ENCODE data around the gene PLCL2.
A peak's percentile ranks its signal among the peaks of the same experiment; 100 is the strongest.

PLCL2 gene

DNA sequence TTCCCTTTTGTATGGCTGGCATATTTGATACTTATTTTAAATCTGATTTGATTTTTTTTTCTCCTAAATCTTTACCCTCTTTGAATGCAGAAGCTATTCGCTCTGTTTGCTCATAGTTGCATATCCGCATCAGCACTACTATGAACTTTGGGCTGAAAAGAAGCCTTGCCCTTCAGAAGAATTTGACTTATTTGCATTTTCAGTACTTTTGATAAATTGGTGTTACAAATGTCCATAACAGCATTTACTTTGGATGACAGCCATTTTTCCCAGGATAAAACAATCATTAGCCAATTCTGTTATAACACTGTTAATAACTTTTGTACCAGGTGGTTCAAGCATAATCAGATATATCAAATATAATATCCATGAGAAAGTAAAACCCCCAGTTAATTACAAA is 129.5 kb downstream of the PLCL2 start:
- no peak for DNase-seq

DNA sequence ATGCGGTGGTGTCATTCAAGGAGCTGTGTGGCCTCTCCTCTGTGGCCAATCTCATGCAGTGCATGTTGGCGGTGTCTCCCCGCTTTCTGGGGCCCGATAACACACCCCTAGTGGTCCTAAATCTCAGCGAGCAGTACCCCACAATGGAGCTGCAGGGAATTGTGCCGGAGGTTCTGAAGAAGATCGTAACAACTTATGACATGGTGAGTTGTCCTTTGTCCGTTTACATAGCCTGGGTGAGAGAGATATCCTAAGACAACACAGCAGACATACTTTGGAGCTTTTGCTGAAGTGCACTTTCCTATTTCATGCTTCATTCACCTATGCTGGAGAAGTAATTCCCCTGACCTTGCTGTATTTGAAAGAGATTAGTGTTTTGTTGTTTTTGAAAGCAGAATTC is 130.0 kb downstream of the PLCL2 start:
- DNase-seq = no peak

DNA sequence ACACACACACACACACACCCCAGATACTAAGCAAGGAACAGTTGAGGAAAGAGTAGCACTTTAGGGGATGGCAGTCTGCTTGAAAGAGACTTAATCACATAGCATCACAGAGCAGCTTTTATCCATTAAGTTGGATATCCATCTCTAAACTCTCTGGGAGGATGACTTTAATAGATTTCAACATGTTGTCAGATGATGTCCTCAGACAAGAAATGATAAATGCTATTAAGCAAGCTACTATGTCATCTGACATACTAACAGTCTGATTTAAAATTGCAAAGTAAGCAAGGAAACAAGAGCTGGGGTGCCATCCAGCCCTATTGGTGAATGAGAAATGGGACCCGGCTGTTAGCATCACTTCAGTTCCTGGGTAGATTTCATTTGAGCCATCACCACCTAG is 136.9 kb downstream of the PLCL2 start:
- no peak for DNase-seq

DNA sequence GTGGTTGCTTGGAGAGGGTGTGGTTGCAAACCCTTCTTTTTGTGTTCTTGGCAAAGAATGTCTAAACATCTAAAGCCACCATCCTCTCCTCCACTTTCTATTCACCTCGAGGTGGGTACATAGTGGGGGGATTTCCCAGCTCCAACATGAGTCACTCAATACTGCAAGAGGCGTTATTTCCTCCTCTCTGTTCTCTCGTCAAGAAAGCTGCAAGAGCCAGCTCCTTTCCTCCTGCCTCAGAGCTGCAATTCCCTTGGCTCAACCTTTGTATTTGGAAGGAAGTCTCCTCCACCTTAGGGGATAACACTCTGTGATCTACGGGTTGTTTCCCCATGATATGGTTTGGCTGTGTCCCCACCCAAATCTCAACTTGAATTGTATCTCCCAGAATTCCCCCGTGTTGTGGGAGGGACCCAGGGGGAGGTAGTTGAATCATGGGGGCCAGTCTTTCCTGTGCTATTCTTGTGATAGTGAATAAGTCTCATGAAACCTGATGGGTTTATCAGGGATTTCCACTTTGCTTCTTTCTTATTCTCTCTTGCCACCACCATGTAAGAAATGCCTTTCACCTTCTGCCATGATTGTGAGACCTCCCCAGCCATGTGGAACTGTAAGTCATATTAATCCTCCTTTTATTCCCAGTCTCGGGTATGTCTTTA is 138.4 kb downstream of the PLCL2 start:
- no peak for DNase-seq

DNA sequence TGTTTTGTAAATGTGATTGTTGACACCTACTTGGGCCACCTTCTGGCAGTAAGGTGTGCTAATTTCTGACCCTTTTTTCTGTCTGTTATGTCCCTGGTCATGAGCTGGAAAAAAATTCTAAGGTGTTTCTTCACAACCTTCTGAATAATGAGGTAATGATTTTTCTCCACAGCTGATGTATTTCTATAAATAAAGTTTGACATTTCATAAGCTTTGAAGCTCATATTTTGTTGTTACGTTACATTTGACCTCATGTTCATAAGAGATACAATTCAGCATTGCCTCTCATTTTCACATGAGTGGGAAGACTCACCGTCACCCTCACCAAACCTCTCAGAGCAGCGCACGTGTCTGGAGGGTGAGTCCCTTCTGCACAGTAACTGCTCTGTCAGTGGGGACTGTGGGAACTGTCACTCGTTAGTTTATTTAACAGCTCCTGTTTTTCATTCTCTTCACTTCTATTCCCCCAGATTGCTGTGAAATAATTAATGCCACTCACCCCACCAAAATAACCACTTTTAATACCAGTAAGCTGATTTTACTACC is 140.9 kb downstream of the PLCL2 start:
- DNase-seq = no peak

DNA sequence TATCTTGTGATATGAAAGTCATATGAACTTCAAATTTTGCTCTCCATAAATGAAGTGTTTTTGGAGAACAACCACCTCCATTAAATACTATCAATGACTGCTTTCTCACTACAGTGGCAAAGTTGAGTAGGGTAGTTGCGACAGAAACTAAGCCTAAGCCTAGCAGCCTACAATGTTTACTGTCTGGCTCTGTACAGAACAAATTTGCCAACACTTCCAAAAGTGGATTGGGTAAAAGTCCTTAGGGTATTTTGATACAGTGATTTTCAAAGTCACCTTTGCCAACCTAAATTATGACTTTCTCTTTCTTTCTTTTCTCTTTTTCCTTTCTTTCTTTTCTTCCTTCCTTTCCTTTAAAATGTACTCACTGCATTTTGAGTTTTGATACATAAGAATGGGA is 142.6 kb downstream of the PLCL2 start:
- DNase-seq = no peak

DNA sequence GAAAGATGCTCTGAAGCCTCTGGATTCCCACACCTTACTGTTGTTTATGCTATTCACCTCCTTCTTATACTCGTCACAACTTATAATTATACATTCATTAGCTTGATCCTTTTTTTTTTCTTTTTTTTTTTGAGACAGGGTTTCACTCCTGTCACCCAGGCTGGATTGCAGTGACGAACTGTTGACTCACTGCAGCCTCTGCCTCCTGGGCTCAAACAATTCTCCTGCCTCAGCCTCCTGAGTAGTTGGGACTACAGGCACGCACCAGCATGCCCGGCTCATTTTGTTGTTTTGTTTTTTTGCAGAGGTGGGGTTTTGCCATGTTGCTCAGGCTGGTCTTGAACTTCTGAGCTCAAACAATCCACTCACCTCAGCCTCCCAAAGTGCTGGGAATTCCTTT is 143.6 kb downstream of the PLCL2 start:
- no peak for DNase-seq

DNA sequence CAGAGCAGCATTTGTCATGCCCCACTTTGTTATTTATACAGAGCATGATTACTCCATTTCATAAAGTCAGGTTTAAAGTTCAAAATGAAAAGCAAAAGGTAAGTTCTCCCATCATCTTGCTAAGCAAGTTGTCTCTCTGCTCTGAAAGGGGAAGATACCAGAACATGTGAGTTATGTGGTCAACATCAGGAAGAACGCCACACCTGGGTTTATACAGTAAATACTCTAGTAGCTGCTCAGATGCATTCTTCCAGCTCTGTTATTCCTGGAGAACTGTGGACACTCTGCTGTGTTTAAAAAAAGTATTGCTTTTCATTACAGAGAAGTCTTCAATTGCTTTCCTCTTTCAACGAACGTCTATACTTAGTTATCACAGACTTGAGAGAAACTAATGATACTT is 145.7 kb downstream of the PLCL2 start:
- no peak for DNase-seq

DNA sequence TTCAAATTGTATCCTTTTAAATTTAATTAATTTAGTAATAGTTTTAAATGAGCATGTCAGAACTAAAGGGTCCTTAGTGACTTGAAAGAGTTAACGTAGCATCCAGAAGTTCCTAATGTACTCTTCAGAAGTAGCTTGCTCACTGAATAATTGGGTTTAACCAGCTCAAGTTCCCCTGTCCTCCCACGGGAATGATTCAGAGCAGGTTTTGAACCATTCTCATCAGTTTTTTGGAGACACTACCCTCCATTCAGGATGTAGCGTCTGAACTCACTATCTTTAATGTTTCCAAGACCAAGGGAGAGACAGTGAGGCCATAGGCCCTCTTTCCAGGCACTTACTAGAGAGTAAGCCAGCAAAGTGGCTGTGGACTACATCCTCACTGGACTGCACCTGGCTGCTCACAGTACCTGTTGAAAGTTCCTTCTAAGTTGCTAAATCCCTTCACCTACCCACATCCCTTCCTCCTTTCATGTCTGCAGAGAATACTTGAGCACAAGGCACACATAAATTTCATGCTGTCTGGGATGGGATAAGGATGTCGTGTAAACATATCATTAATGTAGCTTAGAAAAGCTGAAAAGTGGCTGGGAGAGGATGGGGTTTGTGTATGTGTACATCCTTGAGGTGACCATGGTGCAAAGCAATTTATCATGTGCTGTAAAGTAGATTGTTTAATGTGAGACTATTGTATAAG is 146.3 kb downstream of the PLCL2 start:
- DNase-seq = no peak

DNA sequence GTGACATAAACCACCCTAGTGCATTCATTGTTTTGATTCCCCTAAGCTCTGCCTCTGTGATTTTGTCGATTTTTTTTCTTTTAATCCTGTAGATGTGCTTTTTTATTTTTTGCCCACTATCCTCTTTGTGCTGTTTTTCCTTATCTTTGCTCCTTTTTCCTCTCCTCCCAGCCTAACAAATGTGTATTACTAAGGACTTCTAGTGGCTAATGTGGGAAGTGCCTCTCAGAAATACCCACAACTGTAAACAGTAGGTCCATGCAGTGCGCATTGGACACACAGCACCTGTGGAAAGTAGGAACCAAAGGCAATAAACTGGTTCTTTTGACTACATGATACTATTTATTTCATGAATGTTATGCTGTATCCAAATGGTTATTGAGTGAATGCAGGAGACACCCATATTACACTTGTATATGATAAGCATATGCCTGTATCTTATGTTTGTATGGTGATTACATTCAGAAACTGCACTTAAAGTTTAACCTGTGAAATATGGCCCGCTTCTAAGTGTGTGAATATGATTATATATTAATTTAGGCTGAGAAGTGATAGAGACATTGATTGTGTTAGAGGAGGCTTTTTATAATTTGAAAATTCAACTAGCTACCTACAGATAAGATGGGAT is 147.8 kb downstream of the PLCL2 start:
- peak; percentile 45 for DNase-seq

DNA sequence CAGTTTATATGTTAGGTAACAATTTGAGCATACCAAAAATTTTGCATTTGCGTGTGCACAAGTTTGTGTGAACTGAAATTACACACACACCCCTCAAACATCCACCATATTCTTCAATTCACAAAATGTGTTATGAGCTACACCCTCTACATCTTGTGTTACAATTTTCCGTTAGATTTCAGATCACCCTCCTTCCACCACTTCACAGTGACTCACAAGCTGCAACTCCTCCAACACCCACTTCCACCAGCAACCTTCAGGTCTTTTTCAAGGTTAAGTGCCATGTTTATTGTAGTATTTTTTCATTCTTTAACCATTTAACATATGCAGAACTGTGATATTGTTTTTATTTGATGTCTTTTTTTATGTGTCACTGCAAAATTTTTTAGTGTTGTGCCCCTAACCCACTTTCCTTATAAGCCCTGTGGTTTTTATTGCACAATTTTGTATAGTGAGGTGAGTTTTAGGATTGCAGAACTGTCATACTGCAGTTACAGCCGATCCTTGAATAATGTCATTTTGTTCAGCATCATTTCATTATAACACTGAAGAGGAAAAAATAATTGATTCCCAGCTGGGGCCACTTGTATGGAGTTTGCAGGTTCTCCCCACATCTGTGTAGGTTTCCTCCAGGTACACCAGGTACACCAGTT is 148.9 kb downstream of the PLCL2 start:
- no peak for DNase-seq

DNA sequence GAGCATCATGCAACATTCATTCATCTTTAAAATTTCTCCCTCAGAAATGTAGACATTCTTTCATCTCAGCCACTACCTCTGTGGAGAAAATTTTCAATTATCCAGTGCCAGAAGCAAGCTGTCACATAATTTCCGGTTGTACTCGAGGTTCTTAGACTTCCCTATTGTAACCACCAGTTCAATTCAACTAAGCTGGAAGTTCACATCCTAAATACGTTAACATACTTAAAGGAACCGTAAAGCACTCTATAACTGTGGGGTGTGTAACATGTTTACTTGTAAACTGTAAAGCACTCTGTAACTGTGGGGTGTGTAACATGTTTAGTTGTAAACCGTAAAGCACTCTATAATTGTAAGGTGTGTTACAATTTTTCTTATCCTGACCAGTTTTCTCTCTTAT is 150.3 kb downstream of the PLCL2 start:
- DNase-seq = no peak

DNA sequence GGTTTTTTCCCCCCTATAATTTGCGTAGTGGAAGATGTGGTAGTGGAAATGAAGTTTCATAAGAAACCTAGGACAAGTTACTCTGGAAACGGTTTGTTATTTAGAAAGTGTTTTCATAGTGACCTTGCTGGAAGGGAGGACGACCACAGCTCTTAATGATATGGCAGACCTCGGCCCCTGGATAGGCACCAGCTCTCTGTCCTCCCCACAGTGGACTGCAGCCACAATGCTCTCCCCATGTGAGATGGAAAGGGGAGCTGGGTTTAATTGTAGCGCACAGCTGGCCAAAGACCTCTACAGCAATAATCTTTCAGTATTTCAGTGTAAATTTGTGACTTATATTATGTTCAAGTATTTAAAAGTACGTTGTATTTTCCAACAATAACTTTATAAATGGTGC is 151.2 kb downstream of the PLCL2 start:
- DNase-seq = no peak

DNA sequence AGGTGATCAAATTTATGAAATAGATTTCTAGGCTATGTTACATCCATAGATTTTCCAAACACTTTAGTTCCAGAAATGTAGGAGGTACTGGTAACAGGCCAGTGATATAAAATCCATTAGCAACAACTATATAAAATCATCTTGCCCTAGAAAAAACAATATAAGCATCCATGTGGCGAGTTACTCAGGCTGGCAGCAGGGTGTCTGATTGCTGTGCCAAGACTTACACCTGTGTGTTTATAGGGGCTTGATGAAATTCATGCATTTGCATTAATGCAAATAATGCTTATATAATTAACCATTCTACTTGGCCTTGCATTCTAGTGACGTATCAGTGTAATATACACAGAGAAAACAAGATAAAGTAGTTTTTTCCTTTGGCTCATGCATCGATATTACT is 153.4 kb downstream of the PLCL2 start:
- no peak for DNase-seq

DNA sequence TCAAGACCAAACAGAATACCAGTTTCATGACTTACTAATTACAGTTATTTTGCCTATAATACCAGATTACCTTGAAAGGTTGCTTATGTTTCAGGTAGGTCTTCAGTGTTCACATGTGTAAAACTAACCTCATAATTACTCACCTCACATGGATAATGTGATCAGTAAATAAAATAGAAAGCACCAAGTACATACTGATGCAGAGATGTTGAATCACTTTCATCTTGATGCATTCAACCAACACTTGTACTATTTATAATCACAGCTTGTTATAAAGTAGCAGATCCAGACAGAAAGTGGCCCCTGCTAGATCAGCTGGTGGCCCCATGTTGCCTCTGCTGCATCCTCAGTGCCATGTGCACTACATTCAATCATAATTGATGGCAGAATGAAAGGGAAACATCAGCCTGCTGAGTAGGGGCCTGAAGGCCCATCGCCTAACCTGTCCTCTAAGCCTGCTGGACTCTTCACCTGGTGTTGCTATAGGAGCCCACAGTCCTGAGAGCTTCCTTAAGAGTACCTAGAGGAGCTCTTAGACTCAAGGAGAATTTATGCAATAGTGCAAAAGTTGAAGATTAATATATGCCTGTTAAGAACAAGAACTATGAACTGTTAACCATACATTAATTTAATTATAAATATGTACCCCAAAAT is 154.3 kb downstream of the PLCL2 start:
- DNase-seq = no peak

DNA sequence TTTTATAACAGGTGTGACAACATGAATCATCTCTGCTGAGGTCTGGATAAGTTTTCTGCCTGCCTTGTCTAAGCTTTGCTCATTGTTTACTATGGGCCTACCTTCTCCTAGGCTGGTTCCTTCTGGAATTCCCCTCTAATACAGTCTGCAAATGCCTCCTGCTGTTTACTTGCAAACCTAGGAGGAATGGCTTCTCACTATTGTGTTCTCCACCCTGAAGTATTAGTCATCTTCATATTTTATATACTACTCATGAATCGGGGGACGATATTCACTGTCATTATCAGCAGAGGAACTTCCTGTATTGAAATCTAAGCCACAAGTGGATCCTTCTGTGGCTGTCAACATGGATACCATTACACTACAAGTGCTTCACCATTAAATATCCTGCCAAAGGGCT is 154.8 kb downstream of the PLCL2 start:
- DNase-seq = peak; percentile 87

DNA sequence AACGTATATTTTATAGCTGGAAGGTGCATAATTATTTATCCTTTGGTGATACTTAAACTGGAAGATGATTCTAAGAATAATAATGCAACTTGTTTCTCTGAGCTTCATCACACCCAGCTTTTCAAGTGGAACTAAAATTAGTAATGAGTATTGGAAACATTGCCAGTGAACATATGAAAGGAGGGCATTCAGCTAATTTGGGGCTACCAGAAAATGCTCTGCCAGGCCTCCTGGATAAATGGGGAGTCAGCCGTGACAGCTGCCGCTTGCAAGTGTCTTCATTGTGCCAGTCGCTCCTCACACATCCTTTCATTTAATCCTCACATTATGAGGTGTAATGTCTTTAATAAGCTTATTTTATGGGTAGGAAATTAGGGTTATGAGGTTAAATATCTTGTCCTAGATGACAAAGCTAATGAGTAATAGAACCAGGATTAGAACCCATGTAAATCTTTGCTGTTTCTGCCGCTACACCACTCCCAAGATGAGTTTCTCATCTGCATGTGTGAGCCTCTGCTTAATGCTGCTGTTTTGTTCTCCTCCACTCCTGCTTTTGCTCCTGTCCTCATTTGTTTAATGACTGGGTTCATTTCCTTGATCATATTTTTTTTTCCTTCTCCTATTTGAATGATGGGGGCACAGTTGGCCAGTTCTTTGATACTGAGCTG is 155.7 kb downstream of the PLCL2 start:
- no peak for DNase-seq

DNA sequence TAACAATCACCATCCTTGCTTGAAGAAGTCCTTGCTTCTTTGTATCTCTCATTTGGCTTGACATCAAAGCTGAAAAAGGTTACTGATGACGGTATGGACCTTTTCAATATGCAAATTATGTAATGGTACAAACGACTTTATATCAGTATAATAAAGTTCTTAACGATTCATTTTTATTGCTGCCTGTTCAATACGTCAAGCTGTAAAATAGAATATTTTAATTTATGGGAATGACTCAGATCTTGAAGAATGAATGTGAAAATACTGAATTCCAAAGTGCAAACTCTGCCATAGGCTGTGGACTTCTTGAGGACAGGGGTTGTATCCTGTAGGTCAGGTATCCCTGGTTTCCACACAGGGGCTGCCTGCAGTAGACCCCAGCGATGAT is 156.2 kb downstream of the PLCL2 start:
- no peak for DNase-seq

DNA sequence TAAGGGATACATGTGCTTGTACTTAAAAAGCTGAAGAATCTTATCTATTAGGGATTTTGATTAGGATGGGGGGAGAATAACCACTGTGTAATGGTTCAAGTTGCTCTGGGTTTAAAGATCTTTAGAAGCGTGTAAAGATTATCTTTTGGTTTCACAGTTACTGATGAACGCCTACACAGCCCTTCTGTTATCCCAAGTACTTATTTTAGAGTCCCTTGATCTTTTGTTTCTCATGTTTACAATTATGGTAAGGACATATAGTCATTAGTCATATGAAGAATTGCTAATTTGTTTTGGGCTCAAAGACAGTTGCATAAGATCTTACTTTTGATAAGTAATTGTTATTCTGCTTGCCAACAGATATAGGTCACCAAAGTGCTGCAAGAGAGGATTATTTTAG is 160.1 kb downstream of the PLCL2 start:
- no peak for DNase-seq

DNA sequence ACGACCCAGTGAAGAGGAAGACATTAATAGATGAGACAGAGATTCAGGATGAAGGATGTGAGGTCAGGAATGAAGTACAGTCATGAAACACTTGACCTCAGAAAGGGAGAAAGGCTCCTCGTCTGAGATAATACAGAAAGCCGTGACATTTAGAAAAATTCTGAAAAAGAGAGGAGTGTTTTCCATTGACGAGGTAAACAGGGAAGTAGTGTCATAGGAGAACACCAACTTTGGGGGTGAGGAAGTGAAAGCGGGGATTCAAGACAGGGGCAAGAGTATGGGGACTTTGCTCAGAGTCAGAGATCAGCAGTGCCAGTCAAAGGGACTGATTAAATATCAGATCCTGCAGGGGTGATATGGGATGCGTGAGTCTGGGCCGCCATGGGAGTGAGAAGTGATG is 160.9 kb downstream of the PLCL2 start:
- DNase-seq = no peak

DNA sequence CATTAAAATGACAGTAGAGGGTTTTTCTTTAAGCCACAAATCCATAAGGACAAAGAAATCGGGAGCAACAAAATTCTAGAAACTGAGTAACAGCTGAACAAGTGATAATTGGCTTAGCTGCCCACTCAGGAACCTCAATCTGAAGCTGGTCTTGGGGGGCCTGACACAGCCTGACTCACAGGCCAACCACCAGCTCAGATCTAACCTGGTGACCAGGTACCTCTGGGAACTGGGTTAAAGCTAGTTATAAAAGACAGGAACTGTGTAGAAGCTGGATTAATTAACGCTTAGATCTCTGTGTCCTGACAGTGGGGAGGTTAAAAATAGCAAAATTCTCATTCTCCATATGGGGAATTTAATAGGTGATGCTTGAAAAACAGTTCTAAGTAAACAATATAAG is 161.9 kb downstream of the PLCL2 start:
- no peak for DNase-seq

DNA sequence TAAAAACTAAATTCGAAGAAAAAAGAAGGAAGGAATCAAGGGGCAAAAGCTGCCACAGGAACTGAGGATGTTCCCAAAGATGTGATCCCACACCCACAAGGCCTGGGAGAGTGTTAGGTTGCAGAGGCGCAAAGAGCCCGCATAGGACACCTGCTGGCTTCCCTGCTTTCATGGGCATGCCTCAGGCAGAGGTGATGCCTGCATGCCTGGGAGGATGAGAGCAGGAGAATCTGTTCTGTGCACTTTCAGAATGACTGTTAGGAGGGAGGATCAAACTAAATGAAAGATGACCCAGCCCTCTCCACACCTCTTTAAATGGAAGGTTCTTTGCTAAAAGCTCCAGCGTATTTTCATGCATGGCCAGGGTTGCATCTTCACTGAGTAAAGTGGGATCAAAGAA is 162.4 kb downstream of the PLCL2 start:
- no peak for DNase-seq

DNA sequence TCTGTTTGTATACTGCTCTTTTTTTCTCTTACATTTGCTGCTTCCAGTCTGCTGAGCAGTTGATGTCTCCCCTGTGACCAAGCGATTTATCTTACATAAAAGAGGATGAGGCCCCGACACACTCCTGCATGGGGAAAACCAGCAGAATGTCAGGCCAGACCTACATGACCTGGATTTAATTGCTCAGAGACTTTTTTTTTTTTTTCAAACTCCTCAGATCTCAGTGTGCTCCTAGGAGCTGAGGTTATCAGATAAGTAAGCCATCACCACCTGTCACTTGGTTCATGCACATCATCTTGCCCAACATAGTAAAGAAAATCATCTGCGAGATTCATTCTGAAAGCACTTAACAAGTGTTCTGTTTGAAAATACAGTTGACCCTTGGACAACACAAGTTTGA is 163.1 kb downstream of the PLCL2 start:
- no peak for DNase-seq

All from fibroblast of upper back skin (primary cell).